Measurements from ENCODE around the gene C1QTNF3.
"Not testable (repeated sequence)": the region's sequence is repeated elsewhere in the genome, so short reads cannot be mapped to it uniquely, and the experiment has no call there.

Gene C1QTNF3

GRCh38 chr5:34043099-34043876 lies at the start of gene C1QTNF3:
C1QTNF3 (minus strand) TSS chr5:34043213; CDS start chr5:34043125, 88 bp downstream.
- Histone ChIP-seq H3K4me1 (peaks cover 12% of the 10 kb centered on the region), H2AFZ (peak within 1 kb of the TSS; percentile 41), H3K9me3 (ENCODE audit: control insufficient read depth, low read length) (no peaks in the 10 kb centered on the region), H3K4me3 (ENCODE audit: low read depth, low read length) (no peak within 1 kb of the TSS), H3K27ac (no peak within 1 kb of the TSS), H3K36me3 (ENCODE audit: control insufficient read depth, insufficient read depth, low read length) (no peaks in the 10 kb centered on the region), H3K79me2 (no peaks in the 10 kb centered on the region), H3K4me2 (ENCODE audit: low read length) (peak within 1 kb of the TSS; percentile 45), H3K9ac (no peak within 1 kb of the TSS), H3K27me3 (ENCODE audit: control insufficient read depth, insufficient read depth, low read length) (no peaks in the 10 kb centered on the region)
- TF ChIP-seq, protein P1, sequence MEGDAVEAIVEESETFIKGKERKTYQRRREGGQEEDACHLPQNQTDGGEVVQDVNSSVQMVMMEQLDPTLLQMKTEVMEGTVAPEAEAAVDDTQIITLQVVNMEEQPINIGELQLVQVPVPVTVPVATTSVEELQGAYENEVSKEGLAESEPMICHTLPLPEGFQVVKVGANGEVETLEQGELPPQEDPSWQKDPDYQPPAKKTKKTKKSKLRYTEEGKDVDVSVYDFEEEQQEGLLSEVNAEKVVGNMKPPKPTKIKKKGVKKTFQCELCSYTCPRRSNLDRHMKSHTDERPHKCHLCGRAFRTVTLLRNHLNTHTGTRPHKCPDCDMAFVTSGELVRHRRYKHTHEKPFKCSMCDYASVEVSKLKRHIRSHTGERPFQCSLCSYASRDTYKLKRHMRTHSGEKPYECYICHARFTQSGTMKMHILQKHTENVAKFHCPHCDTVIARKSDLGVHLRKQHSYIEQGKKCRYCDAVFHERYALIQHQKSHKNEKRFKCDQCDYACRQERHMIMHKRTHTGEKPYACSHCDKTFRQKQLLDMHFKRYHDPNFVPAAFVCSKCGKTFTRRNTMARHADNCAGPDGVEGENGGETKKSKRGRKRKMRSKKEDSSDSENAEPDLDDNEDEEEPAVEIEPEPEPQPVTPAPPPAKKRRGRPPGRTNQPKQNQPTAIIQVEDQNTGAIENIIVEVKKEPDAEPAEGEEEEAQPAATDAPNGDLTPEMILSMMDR (IDR thresholded peaks at IDR 0.05), result no peak

DNA sequence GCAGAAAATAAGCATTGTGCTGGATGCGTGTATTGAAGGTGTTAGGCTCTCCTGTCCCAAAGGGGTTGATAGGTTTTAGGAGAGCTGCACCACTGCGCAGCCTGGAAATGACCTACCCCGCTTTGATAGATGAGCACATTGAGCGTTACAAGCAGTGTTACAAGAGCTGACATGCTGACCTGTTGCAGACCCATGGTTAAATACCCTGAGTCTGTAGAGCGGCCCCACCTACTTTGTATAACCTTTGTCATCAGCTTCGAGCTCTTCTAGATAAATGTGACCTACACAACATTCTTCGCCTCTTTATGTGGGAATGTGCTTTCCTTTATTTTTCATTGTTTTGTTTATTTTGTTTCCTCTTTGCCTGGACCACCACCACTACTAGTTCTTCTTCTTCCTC lies 48.0 kb upstream of the C1QTNF3 start:
- not testable (repeated sequence) for H3K79me2 ChIP-seq; H3K27ac ChIP-seq; H3K36me3 ChIP-seq (ENCODE audit: control insufficient read depth, insufficient read depth, low read length); H3K4me2 ChIP-seq (ENCODE audit: low read length); H3K4me3 ChIP-seq (ENCODE audit: low read depth, low read length); H3K27me3 ChIP-seq (ENCODE audit: control insufficient read depth, insufficient read depth, low read length); H3K9ac ChIP-seq; H2AFZ ChIP-seq; H3K4me1 ChIP-seq; H3K9me3 ChIP-seq (ENCODE audit: control insufficient read depth, low read length)

DNA sequence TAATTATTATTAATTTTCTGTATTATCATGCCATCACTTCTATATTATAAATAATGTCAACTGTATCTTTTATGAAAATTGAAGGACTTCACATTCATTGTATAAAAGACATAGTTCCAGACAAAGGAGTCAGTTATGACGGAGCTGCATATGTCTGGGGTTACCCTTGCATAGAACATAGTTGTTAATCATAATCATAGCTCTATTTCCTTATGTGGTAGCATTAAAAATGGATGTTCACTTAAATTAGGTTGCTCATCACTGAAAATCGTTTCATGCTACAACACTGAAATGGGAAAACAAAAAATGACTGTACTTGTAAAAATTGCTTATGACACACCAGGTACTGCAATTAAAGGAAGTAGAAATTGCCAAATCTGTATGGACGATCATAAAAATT lies 46.8 kb upstream of the C1QTNF3 start:
- not testable (repeated sequence) for H3K4me2 ChIP-seq (ENCODE audit: low read length); H3K27ac ChIP-seq; H3K9ac ChIP-seq; H3K4me3 ChIP-seq (ENCODE audit: low read depth, low read length); H3K27me3 ChIP-seq (ENCODE audit: control insufficient read depth, insufficient read depth, low read length); H2AFZ ChIP-seq; H3K79me2 ChIP-seq; H3K9me3 ChIP-seq (ENCODE audit: control insufficient read depth, low read length); H3K36me3 ChIP-seq (ENCODE audit: control insufficient read depth, insufficient read depth, low read length); H3K4me1 ChIP-seq

DNA sequence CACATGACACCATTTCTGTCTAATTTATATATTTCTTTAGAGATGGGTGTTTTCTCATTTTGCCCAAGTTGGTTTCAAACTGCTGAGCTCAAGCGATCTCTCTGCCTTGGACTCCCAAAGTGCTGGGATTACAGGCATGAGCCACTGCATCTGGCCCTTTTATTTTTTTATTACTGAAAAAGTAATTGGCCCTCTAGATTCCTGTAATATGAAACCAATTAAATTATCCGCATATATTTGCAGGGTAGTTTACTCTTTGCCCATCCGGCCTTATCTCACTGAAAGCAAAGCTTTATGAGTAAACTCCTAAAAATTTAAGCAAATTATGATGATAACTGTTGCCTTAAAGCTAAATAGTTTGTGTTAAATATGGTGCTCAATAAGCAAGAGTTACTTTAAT lies 44.7 kb upstream of the C1QTNF3 start:
- not testable (repeated sequence) for H3K9ac ChIP-seq; H3K79me2 ChIP-seq; H3K27me3 ChIP-seq (ENCODE audit: control insufficient read depth, insufficient read depth, low read length); H3K36me3 ChIP-seq (ENCODE audit: control insufficient read depth, insufficient read depth, low read length); H3K4me2 ChIP-seq (ENCODE audit: low read length); H3K4me3 ChIP-seq (ENCODE audit: low read depth, low read length); H3K9me3 ChIP-seq (ENCODE audit: control insufficient read depth, low read length); H3K27ac ChIP-seq; H3K4me1 ChIP-seq; H2AFZ ChIP-seq

GRCh38 chr5:34083898-34084297 lies 40.9 kb upstream of the C1QTNF3 start:
- H3K9me3 ChIP-seq (ENCODE audit: control insufficient read depth, low read length); H3K27ac ChIP-seq; H3K4me3 ChIP-seq (ENCODE audit: low read depth, low read length); H3K79me2 ChIP-seq; H3K4me1 ChIP-seq; H3K4me2 ChIP-seq (ENCODE audit: low read length); H2AFZ ChIP-seq; H3K36me3 ChIP-seq (ENCODE audit: control insufficient read depth, insufficient read depth, low read length); H3K9ac ChIP-seq; H3K27me3 ChIP-seq (ENCODE audit: control insufficient read depth, insufficient read depth, low read length): not testable (repeated sequence)

GRCh38 chr5:34079505-34079904 lies 36.5 kb upstream of the C1QTNF3 start:
- not testable (repeated sequence) for H3K9ac ChIP-seq; H3K4me2 ChIP-seq (ENCODE audit: low read length); H3K27me3 ChIP-seq (ENCODE audit: control insufficient read depth, insufficient read depth, low read length); H3K27ac ChIP-seq; H2AFZ ChIP-seq; H3K79me2 ChIP-seq; H3K4me1 ChIP-seq; H3K36me3 ChIP-seq (ENCODE audit: control insufficient read depth, insufficient read depth, low read length); H3K4me3 ChIP-seq (ENCODE audit: low read depth, low read length); H3K9me3 ChIP-seq (ENCODE audit: control insufficient read depth, low read length)

DNA sequence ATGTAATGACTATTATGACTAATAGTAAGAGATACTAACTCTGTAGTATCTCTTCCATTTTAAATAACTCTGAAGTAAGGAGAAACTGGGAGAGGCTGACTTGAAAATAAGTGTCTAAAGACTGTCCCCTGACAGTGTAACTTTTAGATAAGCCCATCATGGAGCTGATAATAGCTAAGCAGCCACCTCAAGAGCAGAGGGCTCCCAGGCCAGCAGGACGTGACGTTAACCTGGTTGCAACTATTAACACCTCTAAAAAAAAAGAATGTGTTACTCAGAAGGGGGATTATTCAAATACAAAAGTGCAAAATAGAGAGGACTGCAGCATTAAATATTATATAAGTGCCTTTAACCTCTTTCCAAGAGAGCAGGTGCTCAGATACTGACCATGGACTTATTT lies 34.6 kb upstream of the C1QTNF3 start:
- H3K4me3 ChIP-seq (ENCODE audit: low read depth, low read length); H3K4me2 ChIP-seq (ENCODE audit: low read length): not testable (repeated sequence)

GRCh38 chr5:34076719-34077364 lies 33.8 kb upstream of the C1QTNF3 start:
- not testable (repeated sequence) for H3K27ac ChIP-seq; H3K9me3 ChIP-seq (ENCODE audit: control insufficient read depth, low read length); H3K79me2 ChIP-seq; H2AFZ ChIP-seq; H3K4me1 ChIP-seq; H3K4me2 ChIP-seq (ENCODE audit: low read length); H3K36me3 ChIP-seq (ENCODE audit: control insufficient read depth, insufficient read depth, low read length); H3K9ac ChIP-seq; H3K4me3 ChIP-seq (ENCODE audit: low read depth, low read length); H3K27me3 ChIP-seq (ENCODE audit: control insufficient read depth, insufficient read depth, low read length)

More for the DNA sequence above, 34.6 kb upstream of the C1QTNF3 start:
- not testable (repeated sequence) for H3K27ac ChIP-seq; H3K36me3 ChIP-seq (ENCODE audit: control insufficient read depth, insufficient read depth, low read length); H3K4me1 ChIP-seq; H2AFZ ChIP-seq; H3K9me3 ChIP-seq (ENCODE audit: control insufficient read depth, low read length); H3K79me2 ChIP-seq; H3K27me3 ChIP-seq (ENCODE audit: control insufficient read depth, insufficient read depth, low read length); H3K9ac ChIP-seq

GRCh38 chr5:34074472-34074871 lies 31.5 kb upstream of the C1QTNF3 start:
- not testable (repeated sequence) for H3K9ac ChIP-seq; H2AFZ ChIP-seq; H3K36me3 ChIP-seq (ENCODE audit: control insufficient read depth, insufficient read depth, low read length); H3K27ac ChIP-seq; H3K27me3 ChIP-seq (ENCODE audit: control insufficient read depth, insufficient read depth, low read length); H3K9me3 ChIP-seq (ENCODE audit: control insufficient read depth, low read length); H3K4me1 ChIP-seq; H3K79me2 ChIP-seq; H3K4me3 ChIP-seq (ENCODE audit: low read depth, low read length); H3K4me2 ChIP-seq (ENCODE audit: low read length)

DNA sequence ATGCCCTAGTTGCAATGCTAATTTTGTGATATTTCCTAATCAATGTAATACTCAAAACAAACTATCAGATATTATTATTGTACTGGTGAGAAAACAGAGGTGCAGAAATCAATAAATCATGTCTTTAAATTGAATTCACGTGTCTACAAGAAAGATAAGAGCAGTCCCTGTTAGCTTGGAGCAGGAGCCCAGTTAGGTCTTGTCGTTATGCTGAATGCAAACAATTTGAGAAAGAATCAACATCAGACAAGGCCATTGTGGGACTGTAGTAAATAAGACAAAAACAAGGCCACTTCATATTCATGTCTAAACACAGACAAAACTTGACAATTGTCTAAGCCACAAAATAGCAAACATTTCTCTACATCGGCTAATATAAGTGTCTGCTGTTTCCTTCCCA lies 31.1 kb upstream of the C1QTNF3 start:
- not testable (repeated sequence) for H3K79me2 ChIP-seq; H3K4me1 ChIP-seq; H2AFZ ChIP-seq; H3K4me2 ChIP-seq (ENCODE audit: low read length); H3K36me3 ChIP-seq (ENCODE audit: control insufficient read depth, insufficient read depth, low read length); H3K9me3 ChIP-seq (ENCODE audit: control insufficient read depth, low read length); H3K27ac ChIP-seq; H3K27me3 ChIP-seq (ENCODE audit: control insufficient read depth, insufficient read depth, low read length); H3K9ac ChIP-seq; H3K4me3 ChIP-seq (ENCODE audit: low read depth, low read length)
